ENCODE results near the gene CD84. TPM values are rescaled to one million over a fixed set of nuclear protein-coding genes. Genes with fewer than 3 reads are reported as not detected.
A peak's percentile ranks its signal among the peaks of the same experiment; 100 is the strongest.
"Not testable (repeated sequence)": the region's sequence is repeated elsewhere in the genome, so short reads cannot be mapped to it uniquely, and the experiment has no call there.

The CD84 gene
- total RNA-seq, 6 experiments from 2014 or later: 2.4 to 11.1 (median 3.4) TPM

DNA sequence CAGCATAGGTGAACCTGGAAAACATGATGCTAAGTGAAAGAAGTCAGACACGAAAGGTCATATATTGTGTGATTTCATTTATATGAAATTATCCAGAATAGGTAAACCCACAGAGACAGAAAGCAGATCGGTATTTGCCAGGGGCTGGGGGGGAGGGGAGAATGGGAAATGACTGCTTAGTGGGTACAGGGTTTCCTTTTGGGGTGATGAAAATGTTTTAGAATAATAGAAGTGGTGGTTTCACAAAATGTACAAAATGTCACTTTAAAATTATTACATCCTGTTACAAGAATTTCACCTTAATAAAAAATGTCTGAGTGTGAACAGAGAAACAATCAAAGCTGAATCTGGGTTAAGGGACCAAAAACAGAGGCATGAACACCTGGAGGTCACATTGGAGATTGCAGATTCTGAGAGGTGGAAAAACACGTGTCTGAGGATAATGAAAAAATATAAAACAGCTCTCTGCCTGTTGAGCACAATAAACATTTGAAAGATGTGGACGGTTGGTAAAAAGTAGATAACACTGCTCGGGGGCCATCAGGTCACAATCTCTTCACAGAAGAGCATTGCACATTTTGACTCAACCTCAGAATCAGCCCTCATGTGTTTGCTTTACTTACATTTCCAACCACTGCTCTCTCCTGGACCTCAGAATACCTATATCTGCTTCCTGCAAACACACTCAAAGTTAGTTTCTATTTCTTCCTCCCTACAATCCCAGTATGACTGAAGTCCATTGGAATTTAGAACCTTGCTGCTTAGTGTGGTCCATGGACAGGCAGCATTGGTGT lies 59.5 kb downstream of the CD84 start:
- Histone ChIP-seq H3K4me3 (no peak overlapping the region), H3K27ac (no peak overlapping the region), H3K27me3 (no peaks in the 10 kb centered on the region), H3K9me3 (no peaks in the 10 kb centered on the region), H3K4me1 (no peaks in the 10 kb centered on the region), H3K36me3 (no peaks in the 10 kb centered on the region)
- ATAC-seq: peak in 2 of 4 donors; percentile 14 to 45
- intact Hi-C loops (cut with DNase I): no loop called here
- DNase-seq: no peak
- 32% methylated on average over 4 of the region's 5 CpGs for WGBS (ENCODE audit: insufficient coverage, low coverage, low lambda C conversion rate, missing lambda C conversion rate)
- no peak for TF ChIP-seq POLR2A (IDR thresholded peaks at IDR 0.05)
- TF ChIP-seq, protein P1, sequence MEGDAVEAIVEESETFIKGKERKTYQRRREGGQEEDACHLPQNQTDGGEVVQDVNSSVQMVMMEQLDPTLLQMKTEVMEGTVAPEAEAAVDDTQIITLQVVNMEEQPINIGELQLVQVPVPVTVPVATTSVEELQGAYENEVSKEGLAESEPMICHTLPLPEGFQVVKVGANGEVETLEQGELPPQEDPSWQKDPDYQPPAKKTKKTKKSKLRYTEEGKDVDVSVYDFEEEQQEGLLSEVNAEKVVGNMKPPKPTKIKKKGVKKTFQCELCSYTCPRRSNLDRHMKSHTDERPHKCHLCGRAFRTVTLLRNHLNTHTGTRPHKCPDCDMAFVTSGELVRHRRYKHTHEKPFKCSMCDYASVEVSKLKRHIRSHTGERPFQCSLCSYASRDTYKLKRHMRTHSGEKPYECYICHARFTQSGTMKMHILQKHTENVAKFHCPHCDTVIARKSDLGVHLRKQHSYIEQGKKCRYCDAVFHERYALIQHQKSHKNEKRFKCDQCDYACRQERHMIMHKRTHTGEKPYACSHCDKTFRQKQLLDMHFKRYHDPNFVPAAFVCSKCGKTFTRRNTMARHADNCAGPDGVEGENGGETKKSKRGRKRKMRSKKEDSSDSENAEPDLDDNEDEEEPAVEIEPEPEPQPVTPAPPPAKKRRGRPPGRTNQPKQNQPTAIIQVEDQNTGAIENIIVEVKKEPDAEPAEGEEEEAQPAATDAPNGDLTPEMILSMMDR (IDR thresholded peaks at IDR 0.05): peak in 1 of 4 donors; percentile 12

DNA sequence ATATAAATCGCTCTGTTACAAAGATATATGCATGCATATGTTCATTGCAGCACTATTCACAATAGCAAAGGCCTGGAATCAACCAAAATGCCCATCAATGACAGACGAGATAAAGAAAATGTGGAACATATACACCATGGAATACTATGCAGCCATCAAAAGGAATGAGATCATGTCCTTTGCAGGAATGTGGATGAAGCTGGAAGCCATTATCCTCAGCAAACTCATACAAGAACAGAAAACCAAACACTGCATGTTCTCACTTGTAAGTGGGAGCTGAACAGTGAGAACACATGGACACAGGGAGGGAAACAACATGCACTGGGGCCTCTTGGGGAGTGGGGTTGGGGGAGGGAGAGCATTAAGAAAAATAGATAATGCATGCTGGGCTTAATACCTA lies 61.8 kb downstream of the CD84 start:
- 51% methylated on average over 2 of the region's 2 CpGs for WGBS (ENCODE audit: insufficient coverage, low coverage, low lambda C conversion rate, missing lambda C conversion rate)
- H3K36me3 ChIP-seq; ATAC-seq; intact Hi-C loops (cut with DNase I); H3K27me3 ChIP-seq; H3K4me3 ChIP-seq; H3K9me3 ChIP-seq; H3K4me1 ChIP-seq; DNase-seq; H3K27ac ChIP-seq: not testable (repeated sequence)

DNA sequence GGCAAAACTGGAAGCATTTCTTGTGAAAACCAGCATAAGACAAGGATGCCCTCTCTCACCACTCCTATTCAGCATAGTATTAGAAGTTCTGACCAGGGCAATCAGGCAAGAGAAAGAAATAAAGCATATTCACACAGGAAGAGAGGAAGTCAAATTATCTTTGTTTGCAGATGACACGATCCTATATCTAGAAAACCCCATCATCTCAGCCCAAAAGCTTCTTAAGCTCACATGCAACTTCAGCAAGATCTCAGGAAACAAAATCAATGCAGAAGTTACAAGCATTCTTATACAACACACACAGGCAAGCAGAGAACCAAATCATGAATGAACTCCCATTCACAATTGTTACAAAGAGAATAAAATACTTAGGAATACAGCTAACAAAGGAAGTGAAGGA lies 63.4 kb downstream of the CD84 start:
- H3K4me1 ChIP-seq; H3K4me3 ChIP-seq; ATAC-seq; H3K27ac ChIP-seq; H3K36me3 ChIP-seq; DNase-seq; intact Hi-C loops (cut with DNase I); H3K27me3 ChIP-seq; H3K9me3 ChIP-seq: not testable (repeated sequence)
- WGBS (ENCODE audit: insufficient coverage, low coverage, low lambda C conversion rate, missing lambda C conversion rate): 29% methylated on average over 1 of the region's 1 CpG

DNA sequence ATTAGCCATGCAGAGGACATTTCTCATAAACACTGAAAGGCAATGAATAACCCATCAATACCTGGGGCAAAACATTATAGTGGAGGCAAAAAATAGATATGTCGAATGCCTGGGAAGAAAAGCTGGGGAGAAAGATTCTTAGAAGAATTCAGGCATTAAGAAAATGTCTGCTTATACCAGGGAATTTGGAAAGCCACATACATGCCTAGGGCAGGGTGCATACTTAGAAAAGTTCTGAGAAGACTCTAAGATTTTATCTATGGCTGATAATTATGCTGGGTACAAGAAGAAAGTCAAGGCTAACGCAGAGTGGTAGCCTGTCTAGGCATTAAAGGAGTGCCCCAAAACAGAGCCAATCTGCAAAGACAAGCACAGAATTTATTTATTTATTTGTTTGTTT lies 74.6 kb downstream of the CD84 start:
- 86% methylated on average over 2 of the region's 2 CpGs for WGBS (ENCODE audit: insufficient coverage, low coverage, low lambda C conversion rate, missing lambda C conversion rate)
- intact Hi-C loops (cut with DNase I): no loop called here
- DNase-seq (no peak), ATAC-seq (no peak)
- Histone ChIP-seq H3K9me3 (peaks cover 0 to 13% (median 0%) of the 10 kb centered on the region in 4 donors), H3K27ac (no peak overlapping the region), H3K27me3 (no peaks in the 10 kb centered on the region), H3K4me1 (peaks cover 0 to 2% (median 0%) of the 10 kb centered on the region in 4 donors), H3K36me3 (no peaks in the 10 kb centered on the region), H3K4me3 (no peak overlapping the region)
- TF ChIP-seq POLR2A (IDR thresholded peaks at IDR 0.05): no peak
- TF ChIP-seq, protein P1 (IDR thresholded peaks at IDR 0.05): no peak

DNA sequence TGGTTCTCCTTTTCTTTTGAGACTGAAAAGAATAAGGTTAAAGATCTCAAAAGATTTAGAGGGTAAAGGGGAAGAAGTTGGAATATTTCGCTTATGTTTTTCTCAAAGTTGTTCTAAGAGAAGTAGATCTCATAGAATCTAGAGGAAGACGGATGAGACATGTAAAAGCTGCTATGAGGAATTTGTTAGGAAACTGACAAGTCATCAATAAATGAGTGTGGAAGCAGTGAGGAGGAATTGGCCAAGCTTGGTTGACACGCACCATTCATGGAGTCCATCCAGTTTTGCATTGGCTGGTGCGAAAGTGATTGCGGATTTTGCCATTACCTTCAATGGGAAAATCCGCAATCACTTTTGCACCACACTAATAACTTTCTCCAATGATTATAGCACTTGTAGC lies 76.2 kb downstream of the CD84 start:
- intact Hi-C loops (cut with DNase I): no loop called here
- no peak for DNase-seq
- no peaks in the 10 kb centered on the region for H3K36me3 ChIP-seq

More for the DNA sequence above, 76.2 kb downstream of the CD84 start:
- 90% methylated on average over 6 of the region's 6 CpGs for WGBS (ENCODE audit: insufficient coverage, low coverage, low lambda C conversion rate, missing lambda C conversion rate)
- Histone ChIP-seq H3K27ac (no peak overlapping the region), H3K4me3 (no peak overlapping the region), H3K9me3 (peaks cover 0 to 13% (median 0%) of the 10 kb centered on the region in 4 donors), H3K4me1 (peaks cover 0 to 2% (median 0%) of the 10 kb centered on the region in 4 donors), H3K27me3 (no peaks in the 10 kb centered on the region)
- TF ChIP-seq POLR2A (IDR thresholded peaks at IDR 0.05): no peak
- TF ChIP-seq, protein P1 (IDR thresholded peaks at IDR 0.05): no peak
- no peak for ATAC-seq

Measured in right lobe of liver (tissue), 6 donors.